GM23338 (cell line): ENCODE data around the gene LMAN1L.

ENCODE experiments used
- POLR2AphosphoS5 ChIP-seq: IDR thresholded peaks from 2 replicates; pipeline ENCODE4 v1.6.1; 2016; ENCODE audit warnings: antibody characterized with exemption, low read depth
- TF ChIP-seq, protein P1 (sequence below), 2 experiments: fragments of 200-600 bp in 1 of 2; sonication (generic) in 1 of 2; conservative IDR thresholded peaks; 2 replicates each; pipeline versions ENCODE4 v1.5.1 to v1.6.1; 2016 to 2017; ENCODE audit warnings: antibody characterized with exemption in 2 of 2, low read depth in 2 of 2, mild to moderate bottlenecking in 2 of 2, moderate library complexity in 1 of 2

GRCh38 chr15:74793135-74794028 is 19.3 kb upstream of the LMAN1L start:
- TF ChIP-seq, protein P1, sequence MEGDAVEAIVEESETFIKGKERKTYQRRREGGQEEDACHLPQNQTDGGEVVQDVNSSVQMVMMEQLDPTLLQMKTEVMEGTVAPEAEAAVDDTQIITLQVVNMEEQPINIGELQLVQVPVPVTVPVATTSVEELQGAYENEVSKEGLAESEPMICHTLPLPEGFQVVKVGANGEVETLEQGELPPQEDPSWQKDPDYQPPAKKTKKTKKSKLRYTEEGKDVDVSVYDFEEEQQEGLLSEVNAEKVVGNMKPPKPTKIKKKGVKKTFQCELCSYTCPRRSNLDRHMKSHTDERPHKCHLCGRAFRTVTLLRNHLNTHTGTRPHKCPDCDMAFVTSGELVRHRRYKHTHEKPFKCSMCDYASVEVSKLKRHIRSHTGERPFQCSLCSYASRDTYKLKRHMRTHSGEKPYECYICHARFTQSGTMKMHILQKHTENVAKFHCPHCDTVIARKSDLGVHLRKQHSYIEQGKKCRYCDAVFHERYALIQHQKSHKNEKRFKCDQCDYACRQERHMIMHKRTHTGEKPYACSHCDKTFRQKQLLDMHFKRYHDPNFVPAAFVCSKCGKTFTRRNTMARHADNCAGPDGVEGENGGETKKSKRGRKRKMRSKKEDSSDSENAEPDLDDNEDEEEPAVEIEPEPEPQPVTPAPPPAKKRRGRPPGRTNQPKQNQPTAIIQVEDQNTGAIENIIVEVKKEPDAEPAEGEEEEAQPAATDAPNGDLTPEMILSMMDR (conservative IDR thresholded peaks at IDR 0.05; ENCODE audit: low read depth in 2 of 2): peak in 1 of 2 experiments; percentile 50; a peak in 2 of 4 replicates
- TF ChIP-seq POLR2AphosphoS5: no peak
